Common myeloid progenitor, CD34-positive (primary cell): Measurements from ENCODE around the gene RPL9.
"Not testable (repeated sequence)": the region's sequence is repeated elsewhere in the genome, so short reads cannot be mapped to it uniquely, and the experiment has no call there.

Source experiments
- CTCF ChIA-PET: fragments of 350-600 bp; sonication (Branson Sonifier 250); formaldehyde crosslinking; loops from one replicate; lab custom pipeline; 2021; ENCODE audit warnings: antibody characterized with exemption; lab: Charles Lee
- POLR2A ChIA-PET: fragments of 350-600 bp; sonication (Branson Sonifier 250); formaldehyde crosslinking; loops from one replicate; lab custom pipeline; 2021; ENCODE audit warnings: antibody characterized with exemption; lab: Charles Lee
- DNase-seq, 3 donors: peaks; one replicate each; pipeline versions ENCODE4 v3.0.0 to v3.0.0-alpha.2; 2013
- H3K27ac ChIP-seq, 2 experiments: 1 replicate in 1 of 2; 2 replicates in 1 of 2; pipeline ENCODE4 v1.7.0; 2013; ENCODE audit warnings: inconsistent platforms in 2 of 2, low read length in 2 of 2, mild to moderate bottlenecking in 2 of 2, low read depth in 1 of 2, moderate library complexity in 1 of 2; ENCODE audit not compliant: severe bottlenecking in 2 of 2, insufficient read depth in 1 of 2, poor library complexity in 1 of 2
- H3K27me3 ChIP-seq, 5 experiments: replicated peaks in 2 of 5; 1 replicate in 3 of 5; 2 replicates in 2 of 5; pipeline versions ENCODE4 v1.6.1 to v1.7.0; 2013; ENCODE audit warnings: low read length in 4 of 5, mild to moderate bottlenecking in 2 of 5, moderate library complexity in 2 of 5, inconsistent platforms in 1 of 5; ENCODE audit not compliant: insufficient read depth in 5 of 5, control insufficient read depth in 4 of 5
- H3K36me3 ChIP-seq, 4 experiments: 1 replicate in 2 of 4; 2 replicates in 2 of 4; pipeline versions ENCODE4 v1.6.1 to v1.7.0; 2013; ENCODE audit warnings: low read length in 3 of 4, control low read depth in 1 of 4, mild to moderate bottlenecking in 1 of 4; ENCODE audit not compliant: control insufficient read depth in 4 of 4, insufficient read depth in 4 of 4
- H3K4me1 ChIP-seq, 4 experiments: 1 replicate in 3 of 4; 2 replicates in 1 of 4; pipeline versions ENCODE4 v1.6.1 to v1.7.1; 2013; ENCODE audit warnings: low read length in 3 of 4, mild to moderate bottlenecking in 3 of 4, control low read depth in 1 of 4, inconsistent platforms in 1 of 4, moderate library complexity in 1 of 4; ENCODE audit not compliant: control insufficient read depth in 4 of 4, insufficient read depth in 4 of 4; ENCODE audit errors: control extremely low read depth in 1 of 4
- H3K4me3 ChIP-seq, 7 experiments: 1 replicate in 4 of 7; 2 replicates in 3 of 7; pipeline versions ENCODE4 v1.5.1 to v1.7.0; 2013; ENCODE audit warnings: mild to moderate bottlenecking in 7 of 7, low read length in 6 of 7, moderate library complexity in 6 of 7, inconsistent platforms in 2 of 7, low read depth in 2 of 7, control low read depth in 1 of 7; ENCODE audit not compliant: insufficient read depth in 4 of 7, control insufficient read depth in 1 of 7; ENCODE audit errors: extremely low read depth in 1 of 7
- H3K9me3 ChIP-seq, 5 experiments: 1 replicate in 4 of 5; 2 replicates in 1 of 5; pipeline versions ENCODE4 v1.6.1 to v1.7.1; 2013; ENCODE audit warnings: low read length in 4 of 5, mild to moderate bottlenecking in 2 of 5, inconsistent platforms in 1 of 5, low read depth in 1 of 5, moderate library complexity in 1 of 5; ENCODE audit not compliant: control insufficient read depth in 4 of 5, insufficient read depth in 2 of 5; ENCODE audit errors: control extremely low read depth in 1 of 5
- WGBS: methylation state at CpG from one replicate; pipeline ENCODE4 v1.1.5; 2013; ENCODE audit not compliant: insufficient coverage; 5-methylcytosine and 5-hydroxymethylcytosine counted together

Gene RPL9

DNA sequence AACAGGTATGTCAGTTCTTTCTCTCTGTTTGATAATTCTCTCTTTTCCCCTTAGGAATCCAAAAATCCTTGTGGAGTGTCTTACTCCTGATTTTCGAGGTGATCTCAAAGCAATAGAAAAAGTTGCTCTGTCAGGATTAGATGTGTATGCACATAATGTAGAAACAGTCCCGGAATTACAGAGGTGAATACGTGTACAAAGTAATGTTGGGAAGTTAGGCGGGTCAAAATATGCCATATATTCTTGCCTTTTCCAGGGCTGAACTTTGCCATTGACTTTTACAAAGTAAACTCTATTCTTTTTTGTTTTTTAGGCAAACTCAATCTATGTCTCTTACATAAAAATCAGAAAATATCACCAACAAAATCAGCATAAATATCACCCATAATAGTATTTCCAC lies 8.7 kb upstream of the RPL9 start:
- Histone ChIP-seq H3K4me1 (peaks cover 0 to 6% (median 5%) of the 10 kb centered on the region in 4 experiments), H3K9me3 (no peaks in the 10 kb centered on the region), H3K27ac (no peak overlapping the region), H3K27me3 (no peaks in the 10 kb centered on the region), H3K4me3 (no peak overlapping the region), H3K36me3 (peaks cover 10 to 38% (median 28%) of the 10 kb centered on the region in 4 experiments)
- ChIA-PET CTCF (no interaction called here), POLR2A (no interaction called here)
- DNase-seq, result no peak
- 100% methylated on average over 3 of the region's 4 CpGs for WGBS

DNA sequence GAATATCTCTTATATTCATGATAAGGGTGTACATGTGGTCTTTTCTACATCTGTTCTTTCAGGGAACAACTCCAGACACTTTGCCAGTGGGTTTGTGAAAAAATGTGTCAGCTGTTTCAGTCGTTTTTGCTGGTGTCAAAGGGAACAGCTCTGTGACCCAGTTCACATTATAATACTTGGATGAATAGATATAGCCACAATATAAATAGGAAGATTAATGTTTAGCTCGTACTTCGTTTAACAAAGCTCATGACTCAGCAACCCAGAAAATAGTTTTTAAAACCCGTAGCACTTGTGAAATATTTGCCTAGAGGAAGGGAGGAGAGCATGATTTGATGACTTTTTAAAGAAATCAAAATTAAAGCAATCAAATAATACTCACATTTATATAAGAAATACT lies 8.0 kb upstream of the RPL9 start:
- DNase-seq, result no peak
- POLR2A ChIA-PET, result no interaction called here
- H3K4me3 ChIP-seq, result no peak overlapping the region
- no peak overlapping the region for H3K27ac ChIP-seq
- peaks cover 0 to 6% (median 5%) of the 10 kb centered on the region in 4 experiments for H3K4me1 ChIP-seq
- peaks cover 7 to 33% (median 26%) of the 10 kb centered on the region in 4 experiments for H3K36me3 ChIP-seq
- no CpG with 5 or more reads among the region's 4 CpGs for WGBS
- CTCF ChIA-PET, result interaction anchor here (0.6 to 1.6 kb wide), 2 partner anchors 9 to 308 kb away, joined by 3 to 4 read pairs; no protein-coding TSS in a partner anchor
- H3K27me3 ChIP-seq, result no peaks in the 10 kb centered on the region
- H3K9me3 ChIP-seq, result no peaks in the 10 kb centered on the region

DNA sequence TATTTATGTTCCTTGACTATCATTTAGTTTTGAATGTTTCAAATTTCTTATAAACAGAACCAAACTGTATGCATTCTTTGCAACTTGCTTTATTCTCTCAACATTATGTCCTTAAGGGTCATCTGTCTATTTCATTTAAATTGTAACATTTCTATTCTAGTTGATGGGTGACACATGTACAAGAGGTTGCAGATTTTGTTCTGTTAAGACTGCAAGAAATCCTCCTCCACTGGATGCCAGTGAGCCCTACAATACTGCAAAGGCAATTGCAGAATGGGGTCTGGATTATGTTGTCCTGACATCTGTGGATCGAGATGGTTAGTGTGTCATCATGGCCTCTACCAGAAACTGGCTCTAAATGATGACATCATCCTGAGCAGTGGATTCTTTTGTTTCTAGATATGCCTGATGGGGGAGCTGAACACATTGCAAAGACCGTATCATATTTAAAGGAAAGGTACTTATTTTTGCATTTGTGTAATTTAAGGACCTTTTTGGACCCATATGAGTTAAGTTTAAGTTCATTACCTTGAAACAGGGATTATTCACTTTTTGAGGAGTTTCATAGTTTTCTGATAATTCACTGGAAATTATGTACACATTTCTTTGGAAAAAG lies 6.3 kb upstream of the RPL9 start:
- no peaks in the 10 kb centered on the region for H3K9me3 ChIP-seq
- no peak overlapping the region for H3K27ac ChIP-seq
- no peaks in the 10 kb centered on the region for H3K27me3 ChIP-seq
- ChIA-PET CTCF (interaction anchor here (1.2 to 1.4 kb wide), 2 partner anchors 9 to 503 kb away, joined by 3 to 4 read pairs; no protein-coding TSS in a partner anchor), POLR2A (interaction anchor here (0.8 kb wide), 1 partner anchor 512 kb away, joined by 3 read pairs; the partner anchor contains the start of gene PDS5A)
- peak; percentile 53 to 78 (median 72) for DNase-seq
- no peak overlapping the region for H3K4me3 ChIP-seq
- 79% methylated on average over 1 of the region's 2 CpGs for WGBS
- peaks cover 7 to 32% (median 22%) of the 10 kb centered on the region in 4 experiments for H3K36me3 ChIP-seq
- H3K4me1 ChIP-seq, result peaks cover 0 to 8% (median 5%) of the 10 kb centered on the region in 4 experiments

GRCh38 chr4:39458161-39458504 lies 589 bp downstream of the RPL9 start:
- not testable (repeated sequence) for H3K9me3 ChIP-seq, DNase-seq, H3K27me3 ChIP-seq
- ChIA-PET CTCF (interaction anchor here (1.4 to 4.4 kb wide), 3 partner anchors 8 to 11 kb away, joined by 4 to 23 read pairs (median 10); no protein-coding TSS in a partner anchor), POLR2A (interaction anchor here (0.8 to 0.9 kb wide), 2 partner anchors 10 to 240 kb away, joined by 3 to 4 read pairs; partner anchors contain the start of gene UBE2K)
- Histone ChIP-seq H3K4me3 (peak overlapping the region; percentile 74 to 99 (median 91)), H3K4me1 (peaks cover 13 to 25% (median 17%) of the 10 kb centered on the region in 4 experiments), H3K36me3 (peaks cover 11 to 49% (median 33%) of the 10 kb centered on the region in 4 experiments), H3K27ac (peak overlapping the region; percentile 96 to 98)
- 0% methylated on average over 6 of the region's 13 CpGs for WGBS

DNA sequence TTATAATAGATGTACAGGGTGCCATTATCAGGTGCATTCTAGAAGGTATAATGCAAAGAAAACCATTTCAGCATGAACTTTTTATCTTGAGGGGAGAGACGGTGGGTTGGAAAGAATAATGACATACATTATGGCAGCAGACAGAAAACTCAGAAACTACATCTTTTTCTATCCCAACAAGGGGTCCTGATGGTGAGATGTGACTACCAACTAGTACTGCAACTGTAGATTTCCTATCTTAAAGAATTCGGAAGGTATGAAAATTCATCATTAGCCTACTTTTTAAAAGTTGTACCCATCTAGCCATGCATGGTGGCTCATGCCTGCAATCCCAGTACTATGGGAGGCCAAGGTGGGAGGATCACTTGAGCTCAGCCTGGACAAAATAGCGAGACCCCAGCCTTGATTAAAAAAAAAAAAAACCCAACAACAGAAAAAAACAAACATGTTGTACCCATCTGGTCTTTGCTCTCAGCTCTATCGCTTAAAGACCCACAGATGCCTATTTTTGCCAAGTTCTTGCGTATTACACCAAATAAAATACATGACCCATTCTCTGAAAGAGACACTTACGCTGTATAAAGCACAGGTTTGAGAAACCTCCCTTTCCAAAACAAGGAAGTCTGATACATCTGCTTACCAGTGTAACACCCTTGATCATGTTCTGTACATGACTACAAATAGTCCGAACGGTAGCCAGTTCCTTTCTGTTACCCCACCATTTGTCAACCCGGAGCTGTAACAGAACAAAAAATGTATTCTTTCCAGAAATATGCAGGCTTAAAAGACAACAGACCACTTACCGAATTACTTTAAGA lies 1.6 kb downstream of the RPL9 start:
- Histone ChIP-seq H3K27ac (peak overlapping the region in 1 of 2 experiments; percentile 98), H3K4me1 (peaks cover 13 to 25% (median 17%) of the 10 kb centered on the region in 4 experiments), H3K27me3 (no peaks in the 10 kb centered on the region), H3K36me3 (peaks cover 15 to 58% (median 40%) of the 10 kb centered on the region in 4 experiments), H3K9me3 (no peaks in the 10 kb centered on the region), H3K4me3 (peak overlapping the region in 6 of 7 experiments; percentile 46 to 99 (median 90))
- POLR2A ChIA-PET, result interaction anchor here (0.6 to 0.9 kb wide), 2 partner anchors 9 to 24 kb away, joined by 3 read pairs; no protein-coding TSS in a partner anchor
- CTCF ChIA-PET, result interaction anchor here (1.4 to 4.4 kb wide), 5 partner anchors 9 to 13 kb away, joined by 4 to 23 read pairs (median 5); no protein-coding TSS in a partner anchor
- DNase-seq, result no peak
- WGBS, result 90% methylated on average over 9 of the region's 10 CpGs

- no peak overlapping the region for H3K27ac ChIP-seq
- H3K36me3 ChIP-seq, result peaks cover 19 to 74% (median 51%) of the 10 kb centered on the region in 4 experiments
- no peaks in the 10 kb centered on the region for H3K27me3 ChIP-seq
- WGBS, result 100% methylated on average over 2 of the region's 6 CpGs
- DNase-seq, result no peak
- H3K4me3 ChIP-seq, result no peak overlapping the region
- ChIA-PET CTCF (interaction anchor here (0.6 to 2.2 kb wide), 4 partner anchors 8 to 15 kb away, joined by 3 to 5 read pairs (median 4); no protein-coding TSS in a partner anchor), POLR2A (interaction anchor here (0.6 kb wide), 1 partner anchor 522 kb away, joined by 3 read pairs; the partner anchor contains the start of gene PDS5A)
- no peaks in the 10 kb centered on the region for H3K9me3 ChIP-seq
- H3K4me1 ChIP-seq, result peaks cover 13 to 24% (median 17%) of the 10 kb centered on the region in 4 experiments
Measured at GRCh38 chr4:39455486-39455885, 3.2 kb downstream of the RPL9 start.
